AG04449 (cell line): ENCODE data around the gene SLC6A16.

Source experiments
- CTCF ChIA-PET: fragments of 350-600 bp; formaldehyde crosslinking; extraction: SDS; loops from one replicate; lab custom pipeline; 2021; ENCODE audit warnings: antibody characterized with exemption; lab: Yijun Ruan, JAX
- POLR2A ChIA-PET: fragments of 400-600, 350-600 bp; formaldehyde crosslinking; extraction: SDS; loops from one replicate; lab custom pipeline; 2020; ENCODE audit warnings: antibody characterized with exemption, inconsistent platforms; lab: Yijun Ruan, JAX
- DNase-seq: peaks from one replicate; pipeline ENCODE4 v3.0.0-alpha.2; 2010; ENCODE audit warnings: low read depth, low spot score
- H3K4me3 ChIP-seq: 2 replicates; pipeline ENCODE4 v1.5.1; 2011; ENCODE audit warnings: low read depth, mild to moderate bottlenecking, control low read depth, low read length
- TF ChIP-seq, protein P1 (sequence below): IDR thresholded peaks from one replicate; pipeline ENCODE4 v1.5.1; 2011; ENCODE audit warnings: mild to moderate bottlenecking, moderate library complexity, low read length, control low read depth, inconsistent platforms; ENCODE audit not compliant: insufficient read depth; ENCODE audit errors: missing control alignments

Gene SLC6A16

DNA sequence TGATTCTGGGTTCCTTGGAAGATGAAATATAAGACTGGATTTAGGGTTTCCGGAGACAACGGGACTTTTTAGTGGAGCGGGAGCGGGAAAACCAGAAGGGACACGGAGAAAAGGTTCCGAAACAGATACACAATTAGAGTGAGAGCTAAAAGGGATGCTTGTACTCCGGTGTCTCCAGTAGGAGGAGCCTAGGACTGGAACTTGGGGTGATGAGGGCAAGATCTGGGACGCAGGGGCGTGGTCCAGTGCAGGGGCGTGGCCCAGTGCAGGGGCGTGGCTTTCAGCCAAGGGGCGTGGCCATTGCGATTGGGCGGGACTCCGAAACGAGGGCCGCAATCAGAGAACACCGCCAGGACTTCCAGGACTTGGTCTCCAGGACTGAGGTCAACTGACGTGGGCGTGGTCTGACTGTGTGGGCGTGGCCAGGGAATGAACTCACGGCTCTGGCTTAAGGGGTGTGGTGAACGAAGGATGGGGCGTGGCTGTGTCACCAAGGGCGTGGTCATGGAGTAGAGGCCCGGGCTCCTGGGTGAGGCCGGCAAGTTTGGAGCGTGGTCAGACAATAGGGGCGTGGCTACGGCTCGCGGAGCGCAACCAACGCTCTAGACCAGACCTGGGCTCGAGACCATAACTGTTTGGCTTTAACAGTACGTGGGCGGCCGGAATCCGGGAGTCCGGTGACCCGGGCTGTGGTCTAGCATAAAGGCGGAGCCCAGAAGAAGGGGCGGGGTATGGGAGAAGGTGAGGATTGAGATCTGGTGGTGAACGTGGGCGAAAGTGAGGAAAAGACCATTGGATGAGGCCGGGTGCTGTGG, 38.5 kb upstream of the SLC6A16 start, which contains the start of gene DKKL1:
Gene DKKL1 (plus strand): TSS at position 610 of the 815 bp plus-strand sequence. CDS start 122 bp downstream, at position 732.
- POLR2A ChIA-PET = interaction anchor here (1.3 kb wide), 1 partner anchor 88 kb away, joined by 3 read pairs; the partner anchor contains the start of gene PIH1D1
- peak; percentile 63 for DNase-seq
- TF ChIP-seq, protein P1, sequence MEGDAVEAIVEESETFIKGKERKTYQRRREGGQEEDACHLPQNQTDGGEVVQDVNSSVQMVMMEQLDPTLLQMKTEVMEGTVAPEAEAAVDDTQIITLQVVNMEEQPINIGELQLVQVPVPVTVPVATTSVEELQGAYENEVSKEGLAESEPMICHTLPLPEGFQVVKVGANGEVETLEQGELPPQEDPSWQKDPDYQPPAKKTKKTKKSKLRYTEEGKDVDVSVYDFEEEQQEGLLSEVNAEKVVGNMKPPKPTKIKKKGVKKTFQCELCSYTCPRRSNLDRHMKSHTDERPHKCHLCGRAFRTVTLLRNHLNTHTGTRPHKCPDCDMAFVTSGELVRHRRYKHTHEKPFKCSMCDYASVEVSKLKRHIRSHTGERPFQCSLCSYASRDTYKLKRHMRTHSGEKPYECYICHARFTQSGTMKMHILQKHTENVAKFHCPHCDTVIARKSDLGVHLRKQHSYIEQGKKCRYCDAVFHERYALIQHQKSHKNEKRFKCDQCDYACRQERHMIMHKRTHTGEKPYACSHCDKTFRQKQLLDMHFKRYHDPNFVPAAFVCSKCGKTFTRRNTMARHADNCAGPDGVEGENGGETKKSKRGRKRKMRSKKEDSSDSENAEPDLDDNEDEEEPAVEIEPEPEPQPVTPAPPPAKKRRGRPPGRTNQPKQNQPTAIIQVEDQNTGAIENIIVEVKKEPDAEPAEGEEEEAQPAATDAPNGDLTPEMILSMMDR = peak; percentile 32
- CTCF ChIA-PET = interaction anchor here (0.8 kb wide), 1 partner anchor 20 kb away, joined by 3 read pairs; no protein-coding TSS in a partner anchor
- H3K4me3 ChIP-seq = peak within 1 kb of the TSS; percentile 85

DNA sequence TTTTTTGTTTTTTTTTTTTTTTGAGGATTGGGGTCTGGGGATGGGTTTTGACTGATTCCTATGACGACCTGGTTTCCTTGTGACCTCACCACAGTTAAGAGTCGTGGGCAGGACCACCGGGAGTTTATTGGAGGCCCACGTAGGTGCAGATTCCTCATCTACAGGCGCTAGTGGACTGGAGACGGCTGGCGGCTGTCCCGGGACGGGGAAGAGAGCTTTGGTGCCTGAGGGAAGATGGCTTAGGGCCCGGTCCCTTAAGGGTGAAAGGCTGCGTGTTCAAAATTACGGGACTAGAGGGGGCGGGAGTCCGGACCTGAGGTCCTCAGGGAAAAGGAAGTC, 37.9 kb upstream of the SLC6A16 start:
- H3K4me3 ChIP-seq = peak overlapping the region; percentile 85
- CTCF ChIA-PET = interaction anchor here (0.8 to 1.0 kb wide), 2 partner anchors 15 to 21 kb away, joined by 3 to 4 read pairs; no protein-coding TSS in a partner anchor

DNA sequence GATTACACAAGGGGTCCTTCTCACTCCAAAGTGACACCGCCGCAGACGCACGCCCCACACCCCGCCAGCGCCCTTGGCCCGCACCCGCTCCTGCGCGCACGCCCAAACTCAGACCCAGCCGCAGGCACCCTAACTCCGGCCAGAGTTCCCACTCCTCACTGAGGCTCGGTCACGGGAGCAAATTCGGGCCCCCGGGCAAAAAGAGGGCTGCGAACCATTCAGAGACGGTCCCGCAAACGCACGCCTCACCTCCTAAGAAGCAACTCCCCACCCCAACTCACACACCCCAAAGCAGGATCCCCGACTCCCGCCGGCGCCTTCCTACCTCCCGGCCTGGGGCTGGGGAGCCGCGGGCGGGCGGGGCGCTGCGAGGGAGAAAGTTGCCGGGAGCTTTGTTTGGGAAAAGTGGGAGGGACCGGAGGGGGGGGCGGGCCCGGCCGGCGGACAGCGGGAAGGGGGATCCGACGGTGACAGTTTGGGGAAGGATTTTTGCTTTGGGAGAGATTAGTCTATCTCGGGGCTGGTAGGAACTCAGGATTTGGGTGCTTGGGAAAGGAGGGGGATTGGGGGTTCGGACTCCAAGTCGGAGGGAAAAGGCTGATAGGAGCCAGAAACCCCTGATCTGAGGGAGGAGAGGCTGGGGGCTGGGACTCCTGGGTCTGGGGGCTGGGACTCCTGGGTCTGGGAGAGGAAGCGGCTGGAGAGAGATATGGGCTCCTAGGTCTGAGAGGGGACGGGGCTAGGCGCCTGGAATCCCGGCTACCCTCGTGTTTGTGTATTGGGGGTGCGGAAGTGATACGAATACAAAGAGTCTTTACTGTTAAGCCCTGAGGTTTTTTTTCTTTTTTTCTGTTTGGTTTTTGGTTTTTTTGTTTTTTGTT, 37.3 kb upstream of the SLC6A16 start, which contains the start of gene TEAD2:
Gene TEAD2 (minus strand): TSS at position 369 of the 881 bp plus-strand sequence. CDS start 2,341 bp downstream, outside the sequence.
- CTCF ChIA-PET = interaction anchor here (1.0 kb wide), 1 partner anchor 14 kb away, joined by 4 read pairs; no protein-coding TSS in a partner anchor
- H3K4me3 ChIP-seq = peak within 1 kb of the TSS; percentile 85
- DNase-seq = no peak
- POLR2A ChIA-PET = interaction anchor here (1.3 kb wide), 1 partner anchor 90 kb away, joined by 3 read pairs; the partner anchor contains the start of gene PIH1D1
- TF ChIP-seq, protein P1 = no peak

More for the DNA sequence above, 37.9 kb upstream of the SLC6A16 start:
- POLR2A ChIA-PET = interaction anchor here (1.3 kb wide), 1 partner anchor 89 kb away, joined by 3 read pairs; the partner anchor contains the start of gene PIH1D1
- DNase-seq = no peak
- TF ChIP-seq, protein P1 = no peak

DNA sequence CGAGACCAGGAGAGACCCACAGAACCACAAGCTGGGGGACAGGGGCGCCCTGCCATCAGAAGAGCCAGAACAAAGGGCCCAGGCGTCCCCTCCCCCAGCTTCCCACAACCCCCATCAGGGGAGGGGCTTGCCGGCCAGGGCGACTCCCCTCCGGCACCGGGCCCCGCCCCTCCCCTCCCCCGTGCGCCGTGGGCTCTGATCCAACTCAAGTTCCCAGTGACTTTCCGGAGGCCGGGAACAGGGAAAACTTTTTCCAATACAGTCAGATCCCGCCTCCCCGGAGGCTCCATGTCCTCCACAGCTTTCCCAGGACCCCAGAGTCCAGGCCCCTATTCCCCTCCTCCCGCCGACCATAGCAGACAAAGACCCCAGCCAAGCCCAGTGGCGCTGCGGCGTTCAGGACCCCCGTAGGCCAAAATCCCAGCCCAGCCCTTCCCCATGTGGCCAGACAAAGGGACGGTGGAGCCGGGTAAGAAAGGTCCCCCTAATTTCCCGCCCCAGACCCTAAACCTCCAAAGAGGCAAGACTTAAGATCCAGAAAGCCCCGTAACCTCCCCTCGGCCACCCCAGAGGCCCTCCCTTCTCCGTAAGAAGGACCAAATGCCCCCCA, 36.6 kb upstream of the SLC6A16 start:
- ChIA-PET CTCF (interaction anchor here (1.0 to 1.9 kb wide), 2 partner anchors 13 kb away, joined by 4 to 6 read pairs; no protein-coding TSS in a partner anchor), POLR2A (no interaction called here)
- peak; percentile 26 for DNase-seq
- H3K4me3 ChIP-seq = peak overlapping the region; percentile 85
- TF ChIP-seq, protein P1 = no peak

DNA sequence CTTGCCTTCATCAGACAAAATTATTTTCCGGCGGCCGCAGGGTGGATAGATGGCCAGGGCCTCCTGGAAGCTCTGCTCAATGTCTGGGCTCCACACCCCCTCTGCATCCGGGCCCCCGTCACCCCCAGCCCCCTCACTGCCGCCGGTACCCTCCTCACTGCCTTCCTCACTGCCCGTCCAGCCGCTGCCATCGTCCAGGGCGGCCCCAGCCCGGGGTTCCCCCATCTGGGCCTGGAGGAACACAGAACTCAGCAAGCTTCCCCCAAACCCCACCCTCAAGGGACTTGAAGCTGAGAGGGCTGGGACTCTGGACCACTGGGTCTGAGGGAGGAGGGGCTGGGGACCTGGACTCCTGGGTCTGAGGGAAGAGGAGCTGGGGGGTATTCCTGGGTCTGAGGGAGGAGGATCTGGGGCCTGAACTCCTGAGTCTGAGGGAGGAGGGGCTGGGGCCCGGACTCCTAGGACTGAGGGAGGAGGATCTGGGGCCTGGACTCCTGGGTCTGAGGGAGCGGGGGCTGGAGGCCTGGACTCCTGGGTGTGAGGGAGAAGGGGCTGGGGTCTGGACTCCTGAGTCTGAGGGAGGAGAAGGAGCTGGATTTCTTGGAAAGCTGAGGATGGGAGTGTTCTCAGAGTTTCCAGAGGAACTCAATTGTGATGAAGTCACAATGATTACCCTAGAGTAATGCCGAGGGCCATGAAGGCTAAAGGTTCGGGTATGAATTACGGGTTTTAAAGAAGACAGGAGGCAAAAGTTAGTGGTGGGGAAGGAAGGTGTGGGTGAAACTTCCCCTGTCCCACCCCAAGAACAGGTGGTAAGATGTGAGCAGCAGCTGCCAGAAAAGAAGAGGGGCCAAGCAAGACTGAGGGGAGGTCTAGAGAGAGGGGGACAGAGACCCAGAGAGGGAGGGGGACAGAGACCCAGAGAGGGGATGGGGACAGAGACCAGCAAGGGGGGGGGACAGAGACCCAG, 35.1 kb upstream of the SLC6A16 start:
- TF ChIP-seq, protein P1 = no peak
- H3K4me3 ChIP-seq = peak overlapping the region; percentile 85
- CTCF ChIA-PET = interaction anchor here (0.8 to 2.7 kb wide), 3 partner anchors 12 to 58 kb away, joined by 3 to 11 read pairs (median 6); no protein-coding TSS in a partner anchor
- POLR2A ChIA-PET = no interaction called here
- DNase-seq = no peak
